Suppressor macrophage treated with lipopolysaccharide for 4 hours (primary cell): Measurements from ENCODE around the gene MAST4.
A peak's percentile ranks its signal among the peaks of the same experiment; 100 is the strongest.
"Not testable (repeated sequence)": the region's sequence is repeated elsewhere in the genome, so short reads cannot be mapped to it uniquely, and the experiment has no call there.

Source experiments
- DNase-seq: peaks from one replicate; pipeline ENCODE4 v3.0.0-alpha.2; 2020

Gene MAST4

DNA sequence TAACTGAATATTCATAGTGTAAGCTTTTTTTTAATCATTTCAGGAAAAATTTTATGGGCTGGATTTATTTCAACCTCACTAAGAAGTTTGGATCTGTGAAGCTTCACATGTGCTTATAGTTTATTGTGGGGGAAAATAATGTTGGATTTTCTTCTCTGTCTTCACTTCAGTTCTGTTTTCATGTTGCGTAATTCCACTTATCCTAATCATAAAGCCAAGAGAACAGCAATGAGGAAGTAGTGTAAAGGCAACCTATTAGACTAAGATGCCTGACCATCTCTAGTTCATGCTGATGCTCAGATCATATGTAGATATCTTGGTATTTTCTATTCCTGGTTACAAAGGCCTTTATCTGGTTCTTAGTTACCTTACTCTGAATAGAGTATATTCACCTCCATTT lies 550.4 kb downstream of the MAST4 start:
- peak; percentile 69 for DNase-seq

DNA sequence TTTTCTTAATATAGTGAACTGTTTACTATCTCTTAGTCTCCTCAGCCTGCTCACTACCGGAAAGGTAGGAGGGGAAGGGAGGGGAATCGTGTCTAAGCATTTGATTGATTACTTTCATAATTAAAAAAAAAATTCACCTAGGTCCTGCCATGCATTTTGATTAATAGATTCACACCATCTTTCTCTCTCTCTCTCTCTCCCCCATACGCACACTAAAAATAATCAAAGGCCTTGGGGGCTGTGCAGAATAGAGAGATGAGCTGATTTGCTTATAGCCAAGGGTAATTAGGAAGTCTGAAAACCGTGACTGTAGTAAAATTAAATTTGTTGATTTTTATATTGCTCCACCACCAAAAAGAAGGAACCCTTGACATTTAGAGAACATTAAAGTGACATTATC lies 550.8 kb downstream of the MAST4 start:
- no peak for DNase-seq

DNA sequence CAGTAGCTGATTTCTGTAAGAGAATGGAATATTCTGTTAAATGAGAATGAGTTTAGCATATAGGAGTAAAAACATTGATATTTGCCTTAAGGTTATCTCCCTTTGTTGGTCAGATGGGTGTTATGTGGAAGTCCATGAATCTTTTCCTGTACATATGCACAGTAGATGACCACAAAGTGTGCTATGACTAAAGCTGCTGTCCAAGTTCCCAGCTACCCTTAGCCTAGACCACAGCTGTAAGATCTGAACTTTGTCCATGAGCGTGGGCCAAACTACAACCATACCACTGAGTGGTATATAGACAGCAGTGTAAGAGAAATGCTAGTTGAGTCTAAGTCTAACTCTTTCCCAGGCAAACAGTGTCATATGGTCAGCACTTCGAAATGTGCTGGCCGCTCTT lies 551.6 kb downstream of the MAST4 start:
- peak; percentile 16 for DNase-seq

DNA sequence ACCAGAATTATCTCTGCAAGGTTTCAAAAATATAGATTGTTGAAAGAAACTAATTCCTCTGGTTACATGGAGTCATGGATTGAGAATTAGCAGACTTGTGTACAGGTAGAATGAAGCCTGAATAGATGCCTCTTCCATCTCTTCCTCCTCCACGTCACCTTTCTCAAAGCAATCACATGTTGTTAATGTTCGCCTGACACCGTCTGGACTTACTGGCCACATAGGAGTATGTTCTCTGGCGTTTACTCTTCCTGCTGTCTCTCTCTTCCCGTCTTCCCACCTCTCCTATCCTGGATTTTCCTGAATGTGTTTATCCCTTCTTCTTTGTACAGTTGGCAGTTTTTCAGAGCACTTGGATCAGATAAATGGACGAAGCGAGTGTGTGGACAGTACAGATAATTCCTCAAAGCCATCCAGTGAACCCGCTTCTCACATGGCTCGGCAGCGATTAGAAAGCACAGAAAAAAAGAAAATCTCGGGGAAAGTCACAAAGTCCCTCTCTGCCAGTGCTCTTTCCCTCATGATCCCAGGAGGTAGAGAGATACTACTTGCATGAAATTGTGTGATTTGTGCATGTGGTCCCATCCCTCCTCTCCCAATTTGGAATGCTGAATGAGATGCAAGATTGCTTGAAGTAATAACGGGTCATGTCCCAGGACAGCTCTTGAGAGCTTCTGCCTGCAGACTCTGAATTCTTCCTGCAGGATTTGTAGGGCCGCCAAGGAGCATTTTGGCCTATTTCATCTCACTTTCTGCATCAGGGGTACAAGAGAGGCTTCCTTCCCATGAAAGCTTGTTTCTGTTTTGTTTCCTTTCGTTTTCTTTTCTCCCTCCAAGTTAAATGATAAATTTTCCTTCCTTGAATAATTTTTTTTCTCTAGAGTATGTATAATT lies 553.1 kb downstream of the MAST4 start:
- no peak for DNase-seq

DNA sequence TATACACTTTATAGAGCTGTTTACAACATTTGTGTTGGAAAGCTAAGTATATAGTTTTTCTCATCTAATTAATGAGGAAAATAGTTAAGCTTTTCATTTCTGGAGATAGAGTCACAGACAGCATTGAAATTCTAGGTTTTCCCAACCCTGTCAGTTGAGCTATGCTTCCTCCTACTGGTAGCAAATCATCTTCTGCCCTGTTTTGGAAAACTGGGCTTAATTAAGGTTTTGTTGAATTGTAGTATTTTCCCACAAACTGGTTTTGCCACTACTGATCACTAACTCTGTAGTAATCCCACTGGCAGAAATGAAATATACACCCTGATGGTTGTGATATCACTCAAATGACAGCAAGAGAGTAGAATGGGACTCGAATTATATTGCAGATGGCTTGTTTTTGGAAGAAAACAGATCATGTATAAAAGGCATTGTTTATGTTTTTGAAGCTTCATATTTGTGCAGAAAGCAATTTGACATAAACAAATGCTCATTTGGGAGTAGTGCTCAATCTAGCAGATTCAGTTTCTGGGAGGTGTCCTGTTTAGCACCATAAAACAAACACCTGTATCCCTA lies 553.8 kb downstream of the MAST4 start:
- DNase-seq: peak; percentile 26

DNA sequence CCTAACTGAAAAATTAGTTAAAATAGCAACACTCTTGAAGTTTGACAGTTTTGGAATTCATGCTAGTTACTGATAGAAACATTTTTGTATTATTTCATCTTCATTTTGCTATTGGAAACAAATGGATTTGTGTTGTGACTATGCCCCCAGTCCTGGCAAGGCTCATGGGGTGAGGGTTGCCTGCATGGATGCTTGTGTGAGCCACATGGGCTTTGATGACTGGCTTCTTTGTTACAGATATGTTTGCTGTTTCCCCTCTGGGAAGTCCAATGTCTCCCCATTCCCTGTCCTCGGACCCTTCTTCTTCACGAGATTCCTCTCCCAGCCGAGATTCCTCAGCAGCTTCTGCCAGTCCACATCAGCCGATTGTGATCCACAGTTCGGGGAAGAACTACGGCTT lies 556.2 kb downstream of the MAST4 start:
- no peak for DNase-seq

DNA sequence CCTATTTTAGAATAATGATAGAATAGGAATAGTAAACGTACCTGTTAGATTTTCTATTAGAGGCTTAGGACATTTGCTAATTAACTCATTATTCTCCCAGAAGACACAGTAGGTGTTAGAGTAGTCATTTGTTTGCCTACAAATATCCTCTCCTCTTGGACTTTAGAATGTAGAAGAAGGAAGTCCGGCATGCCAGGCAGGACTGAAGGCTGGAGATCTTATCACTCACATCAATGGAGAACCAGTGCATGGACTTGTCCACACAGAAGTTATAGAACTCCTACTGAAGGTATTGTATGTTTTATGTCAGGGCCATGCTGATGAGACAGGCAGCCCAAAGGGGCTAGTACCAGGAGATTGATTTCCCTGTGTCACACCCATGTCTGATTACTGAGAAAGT lies 557.1 kb downstream of the MAST4 start:
- DNase-seq: no peak

DNA sequence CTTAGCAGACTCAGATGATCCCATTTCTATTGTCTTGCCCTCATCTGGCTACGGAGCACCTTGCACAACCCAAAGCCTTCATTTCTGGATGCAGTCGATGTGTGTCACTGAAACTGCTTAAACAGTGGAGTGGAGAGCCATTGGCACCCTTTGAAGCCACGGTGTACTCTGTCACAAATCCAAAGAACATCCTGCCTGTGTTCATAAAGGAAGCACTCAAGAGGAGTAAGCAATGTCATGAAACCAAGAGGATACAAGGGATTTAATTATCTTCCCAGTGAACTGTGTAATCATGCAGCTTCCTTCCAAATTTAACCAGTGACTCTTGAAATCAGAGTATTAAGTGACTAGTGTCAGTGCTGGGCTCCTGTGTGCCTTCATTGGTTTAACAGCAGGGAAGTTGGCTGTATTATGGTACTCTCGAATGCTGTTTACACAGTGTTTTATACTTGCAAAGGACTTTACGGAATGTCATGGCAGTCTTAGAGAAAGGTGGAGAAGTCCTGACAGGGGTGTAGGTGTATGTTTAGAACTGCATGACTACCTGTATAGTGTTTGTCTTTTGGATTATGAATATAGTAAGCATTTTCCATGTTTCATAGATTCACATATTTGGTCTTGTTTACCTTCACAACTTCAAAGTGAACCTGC lies 558.5 kb downstream of the MAST4 start:
- no peak for DNase-seq

DNA sequence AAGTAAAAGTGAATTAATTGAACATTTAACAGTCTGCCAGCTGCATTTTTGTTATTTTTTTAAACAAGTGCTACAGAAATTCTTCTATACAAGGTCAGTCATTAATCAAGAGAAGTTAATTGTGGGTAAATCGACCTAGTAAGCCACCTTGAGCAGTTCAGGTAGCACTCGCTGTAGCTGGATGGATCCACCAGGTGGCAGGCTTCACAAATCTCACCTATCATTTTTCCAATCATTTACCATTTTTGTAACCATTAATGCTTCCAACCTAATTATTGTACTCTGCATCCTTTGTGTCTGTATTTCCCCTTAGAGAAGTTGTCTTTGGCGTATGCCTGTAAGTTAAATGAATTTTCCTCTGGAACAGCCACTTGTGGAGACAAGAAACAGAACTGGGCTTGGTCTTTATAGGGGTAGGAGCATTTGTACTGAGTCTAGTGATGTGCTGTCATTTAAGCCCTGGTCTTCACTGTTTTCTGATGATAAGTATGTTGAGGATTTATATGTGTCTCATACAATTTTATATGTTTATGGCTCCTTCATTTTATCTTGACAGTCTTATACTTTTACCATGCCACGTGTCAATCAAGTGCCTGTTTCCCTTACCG lies 560.9 kb downstream of the MAST4 start:
- peak; percentile 32 for DNase-seq

DNA sequence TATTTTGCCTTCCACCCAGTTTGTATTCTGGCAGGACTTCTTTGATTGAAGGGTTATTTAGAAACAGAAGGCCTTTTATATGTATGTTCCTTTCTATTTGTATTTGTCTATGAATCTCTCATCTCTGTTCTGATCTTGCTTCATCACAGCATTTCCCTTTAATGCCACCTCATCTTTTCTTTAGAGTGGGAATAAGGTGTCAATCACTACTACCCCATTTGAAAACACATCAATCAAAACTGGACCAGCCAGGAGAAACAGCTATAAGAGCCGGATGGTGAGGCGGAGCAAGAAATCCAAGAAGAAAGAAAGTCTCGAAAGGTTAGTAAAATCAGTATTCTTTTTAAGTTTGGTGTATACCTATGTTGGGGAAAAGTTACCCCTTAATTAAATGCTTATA lies 564.1 kb downstream of the MAST4 start:
- no peak for DNase-seq

DNA sequence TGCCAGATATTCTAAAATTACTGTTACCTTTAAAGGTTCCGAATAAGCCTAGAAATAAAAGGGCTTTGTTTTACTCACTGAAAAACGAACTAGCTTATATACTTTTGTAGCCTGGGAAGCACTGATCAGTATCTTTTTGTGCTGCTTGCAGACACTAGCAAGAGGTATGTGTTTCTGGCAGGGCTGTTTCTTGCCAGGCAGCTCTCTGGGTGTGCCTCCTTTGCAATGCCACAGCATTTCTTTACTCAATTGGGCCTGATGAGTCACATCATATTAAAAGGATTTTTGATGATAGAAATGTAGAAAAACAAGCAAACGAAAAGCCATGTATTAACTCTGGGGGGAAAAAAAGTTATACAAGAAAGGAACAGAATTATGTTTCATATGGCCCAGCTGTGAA lies 564.8 kb downstream of the MAST4 start:
- no peak for DNase-seq

DNA sequence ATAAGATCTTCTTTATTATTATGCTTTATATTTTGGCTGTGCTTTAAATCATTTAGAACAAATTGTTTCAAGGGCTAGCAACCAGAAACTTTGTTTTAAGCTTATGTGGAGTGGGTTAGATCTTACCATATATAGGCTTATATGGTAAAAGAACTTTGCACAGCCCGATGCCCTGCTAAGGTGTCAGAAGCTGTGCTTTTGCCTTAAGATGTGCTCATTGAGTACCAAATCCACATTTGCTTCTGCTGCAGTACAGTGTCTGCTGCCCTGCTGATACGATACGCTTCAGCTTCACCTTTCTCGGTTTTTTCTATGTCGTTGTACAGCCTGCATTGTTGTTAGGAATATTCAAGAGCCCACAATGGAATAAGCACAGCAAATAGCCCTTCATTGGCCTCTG lies 565.6 kb downstream of the MAST4 start:
- DNase-seq: no peak

DNA sequence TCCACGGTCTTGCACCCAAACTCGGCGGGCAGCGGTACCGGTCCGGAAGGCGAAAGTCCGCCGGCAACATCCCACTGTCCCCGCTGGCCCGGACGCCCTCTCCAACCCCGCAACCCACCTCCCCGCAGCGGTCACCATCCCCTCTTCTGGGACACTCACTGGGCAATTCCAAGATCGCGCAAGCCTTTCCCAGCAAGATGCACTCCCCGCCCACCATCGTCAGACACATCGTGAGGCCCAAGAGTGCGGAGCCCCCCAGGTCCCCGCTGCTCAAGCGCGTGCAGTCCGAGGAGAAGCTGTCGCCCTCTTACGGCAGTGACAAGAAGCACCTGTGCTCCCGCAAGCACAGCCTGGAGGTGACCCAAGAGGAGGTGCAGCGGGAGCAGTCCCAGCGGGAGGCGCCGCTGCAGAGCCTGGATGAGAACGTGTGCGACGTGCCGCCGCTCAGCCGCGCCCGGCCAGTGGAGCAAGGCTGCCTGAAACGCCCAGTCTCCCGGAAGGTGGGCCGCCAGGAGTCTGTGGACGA lies 567.1 kb downstream of the MAST4 start:
- DNase-seq: no peak

DNA sequence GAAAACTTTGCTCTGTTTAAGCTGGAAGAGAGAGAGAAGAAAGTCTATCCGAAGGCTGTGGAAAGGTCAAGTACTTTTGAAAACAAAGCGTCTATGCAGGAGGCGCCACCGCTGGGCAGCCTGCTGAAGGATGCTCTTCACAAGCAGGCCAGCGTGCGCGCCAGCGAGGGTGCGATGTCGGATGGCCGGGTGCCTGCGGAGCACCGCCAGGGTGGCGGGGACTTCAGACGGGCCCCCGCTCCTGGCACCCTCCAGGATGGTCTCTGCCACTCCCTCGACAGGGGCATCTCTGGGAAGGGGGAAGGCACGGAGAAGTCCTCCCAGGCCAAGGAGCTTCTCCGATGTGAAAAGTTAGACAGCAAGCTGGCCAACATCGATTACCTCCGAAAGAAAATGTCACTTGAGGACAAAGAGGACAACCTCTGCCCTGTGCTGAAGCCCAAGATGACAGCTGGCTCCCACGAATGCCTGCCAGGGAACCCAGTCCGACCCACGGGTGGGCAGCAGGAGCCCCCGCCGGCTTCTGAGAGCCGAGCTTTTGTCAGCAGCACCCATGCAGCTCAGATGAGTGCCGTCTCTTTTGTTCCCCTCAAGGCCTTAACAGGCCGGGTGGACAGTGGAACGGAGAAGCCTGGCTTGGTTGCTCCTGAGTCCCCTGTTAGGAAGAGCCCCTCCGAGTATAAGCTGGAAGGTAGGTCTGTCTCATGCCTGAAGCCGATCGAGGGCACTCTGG lies 567.8 kb downstream of the MAST4 start:
- no peak for DNase-seq

DNA sequence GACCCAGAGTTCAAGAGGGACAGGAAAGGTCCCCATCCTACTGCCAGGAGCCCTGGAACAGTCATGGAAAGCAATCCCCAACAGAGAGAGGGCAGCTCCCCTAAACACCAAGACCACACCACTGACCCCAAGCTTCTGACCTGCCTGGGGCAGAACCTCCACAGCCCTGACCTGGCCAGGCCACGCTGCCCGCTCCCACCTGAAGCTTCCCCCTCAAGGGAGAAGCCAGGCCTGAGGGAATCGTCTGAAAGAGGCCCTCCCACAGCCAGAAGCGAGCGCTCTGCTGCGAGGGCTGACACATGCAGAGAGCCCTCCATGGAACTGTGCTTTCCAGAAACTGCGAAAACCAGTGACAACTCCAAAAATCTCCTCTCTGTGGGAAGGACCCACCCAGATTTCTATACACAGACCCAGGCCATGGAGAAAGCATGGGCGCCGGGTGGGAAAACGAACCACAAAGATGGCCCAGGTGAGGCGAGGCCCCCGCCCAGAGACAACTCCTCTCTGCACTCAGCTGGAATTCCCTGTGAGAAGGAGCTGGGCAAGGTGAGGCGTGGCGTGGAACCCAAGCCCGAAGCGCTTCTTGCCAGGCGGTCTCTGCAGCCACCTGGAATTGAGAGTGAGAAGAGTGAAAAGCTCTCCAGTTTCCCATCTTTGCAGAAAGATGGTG lies 568.8 kb downstream of the MAST4 start:
- no peak for DNase-seq

DNA sequence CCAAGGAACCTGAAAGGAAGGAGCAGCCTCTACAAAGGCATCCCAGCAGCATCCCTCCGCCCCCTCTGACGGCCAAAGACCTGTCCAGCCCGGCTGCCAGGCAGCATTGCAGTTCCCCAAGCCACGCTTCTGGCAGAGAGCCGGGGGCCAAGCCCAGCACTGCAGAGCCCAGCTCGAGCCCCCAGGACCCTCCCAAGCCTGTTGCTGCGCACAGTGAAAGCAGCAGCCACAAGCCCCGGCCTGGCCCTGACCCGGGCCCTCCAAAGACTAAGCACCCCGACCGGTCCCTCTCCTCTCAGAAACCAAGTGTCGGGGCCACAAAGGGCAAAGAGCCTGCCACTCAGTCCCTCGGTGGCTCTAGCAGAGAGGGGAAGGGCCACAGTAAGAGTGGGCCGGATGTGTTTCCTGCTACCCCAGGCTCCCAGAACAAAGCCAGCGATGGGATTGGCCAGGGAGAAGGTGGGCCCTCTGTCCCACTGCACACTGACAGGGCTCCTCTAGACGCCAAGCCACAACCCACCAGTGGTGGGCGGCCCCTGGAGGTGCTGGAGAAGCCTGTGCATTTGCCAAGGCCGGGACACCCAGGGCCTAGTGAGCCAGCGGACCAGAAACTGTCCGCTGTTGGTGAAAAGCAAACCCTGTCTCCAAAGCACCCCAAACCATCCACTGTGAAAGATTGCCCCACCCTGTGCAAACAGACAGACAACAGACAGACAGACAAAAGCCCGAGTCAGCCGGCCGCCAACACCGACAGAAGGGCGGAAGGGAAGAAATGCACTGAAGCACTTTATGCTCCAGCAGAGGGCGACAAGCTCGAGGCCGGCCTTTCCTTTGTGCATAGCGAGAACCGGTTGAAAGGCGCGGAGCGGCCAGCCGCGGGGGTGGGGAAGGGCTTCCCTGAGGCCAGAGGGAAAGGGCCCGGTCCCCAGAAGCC lies 569.6 kb downstream of the MAST4 start:
- DNase-seq: peak; percentile 93

DNA sequence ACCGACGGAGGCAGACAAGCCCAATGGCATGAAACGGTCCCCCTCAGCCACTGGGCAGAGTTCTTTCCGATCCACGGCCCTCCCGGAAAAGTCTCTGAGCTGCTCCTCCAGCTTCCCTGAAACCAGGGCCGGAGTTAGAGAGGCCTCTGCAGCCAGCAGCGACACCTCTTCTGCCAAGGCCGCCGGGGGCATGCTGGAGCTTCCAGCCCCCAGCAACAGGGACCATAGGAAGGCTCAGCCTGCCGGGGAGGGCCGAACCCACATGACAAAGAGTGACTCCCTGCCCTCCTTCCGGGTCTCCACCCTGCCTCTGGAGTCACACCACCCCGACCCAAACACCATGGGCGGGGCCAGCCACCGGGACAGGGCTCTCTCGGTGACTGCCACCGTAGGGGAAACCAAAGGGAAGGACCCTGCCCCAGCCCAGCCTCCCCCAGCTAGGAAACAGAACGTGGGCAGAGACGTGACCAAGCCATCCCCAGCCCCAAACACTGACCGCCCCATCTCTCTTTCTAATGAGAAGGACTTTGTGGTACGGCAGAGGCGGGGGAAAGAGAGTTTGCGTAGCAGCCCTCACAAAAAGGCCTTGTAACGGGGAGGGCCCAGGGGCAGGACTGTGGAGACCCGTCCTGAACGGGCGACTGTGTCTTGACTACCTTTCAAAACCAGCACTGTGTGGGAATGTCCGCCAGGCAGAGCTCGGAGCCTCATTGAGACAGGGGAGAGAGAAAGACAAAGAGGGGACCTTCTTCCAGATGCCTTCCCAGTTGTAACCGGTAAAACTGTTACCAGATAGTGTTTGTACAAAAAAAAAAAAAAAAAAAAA lies 570.5 kb downstream of the MAST4 start:
- DNase-seq: peak; percentile 81

DNA sequence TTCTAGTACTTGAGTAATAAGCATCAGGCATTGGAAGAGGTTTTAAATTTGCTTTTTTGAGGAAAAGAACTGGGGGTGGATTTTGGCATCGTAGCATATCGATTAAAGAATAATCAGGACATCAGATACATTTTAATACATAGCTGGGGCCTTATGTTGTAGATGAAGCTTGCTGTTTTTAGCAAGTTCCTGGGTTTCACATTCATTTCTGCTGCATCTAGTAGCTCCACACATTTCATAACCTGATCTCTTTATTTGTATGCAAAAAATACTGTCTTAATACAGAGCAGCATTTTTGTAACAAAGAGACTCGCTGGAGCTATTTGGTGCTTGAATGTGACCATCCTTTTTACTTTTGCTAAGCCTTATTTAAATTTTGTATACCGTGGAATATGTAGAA lies 571.9 kb downstream of the MAST4 start:
- peak; percentile 25 for DNase-seq

DNA sequence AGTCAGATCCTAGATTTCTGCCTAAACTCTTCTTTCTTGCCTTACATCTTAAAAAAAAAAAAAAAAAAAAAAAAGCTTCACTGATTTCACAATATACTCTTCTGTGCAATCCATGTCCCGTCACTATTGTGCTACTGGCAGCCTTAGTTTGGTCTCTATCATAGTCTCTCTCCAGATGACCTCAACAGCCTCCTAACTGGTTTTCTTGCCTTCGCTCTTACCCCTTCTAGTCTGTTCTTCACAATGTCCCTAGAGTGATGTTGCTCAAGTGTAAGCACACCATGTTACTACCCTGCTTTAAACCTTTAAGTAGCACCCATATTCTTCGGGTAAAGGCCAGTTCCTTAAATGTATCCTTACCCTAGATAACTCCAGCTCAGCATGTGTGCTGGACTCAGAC lies 574.6 kb downstream of the MAST4 start:
- peak; percentile 65 for DNase-seq

DNA sequence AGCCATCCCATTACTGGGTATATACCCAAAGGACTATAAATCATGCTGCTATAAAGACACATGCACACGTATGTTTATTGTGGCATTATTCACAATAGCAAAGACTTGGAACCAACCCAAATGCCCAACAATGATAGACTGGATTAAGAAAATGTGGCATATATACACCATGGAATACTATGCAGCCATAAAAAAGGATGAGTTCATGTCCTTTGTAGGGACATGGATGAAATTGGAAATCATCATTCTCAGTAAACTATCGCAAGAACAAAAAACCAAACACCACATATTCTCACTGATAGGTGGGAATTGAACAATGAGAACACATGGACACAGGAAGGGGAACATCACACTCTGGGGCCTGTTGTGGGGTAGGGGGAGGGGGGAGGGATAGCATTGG lies 577.2 kb downstream of the MAST4 start:
- DNase-seq: not testable (repeated sequence)
